Natural killer cell (primary cell): Measurements from ENCODE around the gene COX19. TPM values are rescaled to one million over a fixed set of nuclear protein-coding genes. Genes with fewer than 3 reads are reported as not detected.

Experiments used
- ATAC-seq, 3 donors: fragments of 150-1000 bp in 2 of 3; fragments of 200-7000 bp in 1 of 3; cut with Tn5 transposase; 1 replicate in 1 of 3; 2 replicates in 2 of 3; pipeline ENCODE4 v1.10.0; 2021; ENCODE audit warnings: mild to moderate bottlenecking in 2 of 3, moderate library complexity in 2 of 3
- DNase-seq, 2 donors: peaks; one replicate each; pipeline versions ENCODE4 v3.0.0 to v3.0.0-alpha.2; 2013 to 2021; ENCODE audit warnings: mixed read lengths in 1 of 2
- H3K27ac ChIP-seq: one replicate; pipeline ENCODE4 v1.5.1; 2013; ENCODE audit warnings: mild to moderate bottlenecking, low read length
- H3K27me3 ChIP-seq: one replicate; pipeline ENCODE4 v1.6.1; 2013; ENCODE audit warnings: low read length; ENCODE audit not compliant: control insufficient read depth, insufficient read depth
- H3K36me3 ChIP-seq: one replicate; pipeline ENCODE4 v1.6.1; 2013; ENCODE audit warnings: low read length; ENCODE audit not compliant: control insufficient read depth, insufficient read depth
- H3K4me1 ChIP-seq: one replicate; pipeline ENCODE4 v1.6.1; 2013; ENCODE audit warnings: low read length; ENCODE audit not compliant: control insufficient read depth, insufficient read depth
- H3K4me3 ChIP-seq: one replicate; pipeline ENCODE4 v1.5.1; 2013; ENCODE audit warnings: low read length
- H3K9me3 ChIP-seq: one replicate; pipeline ENCODE4 v1.6.1; 2013; ENCODE audit warnings: low read length; ENCODE audit not compliant: control insufficient read depth, insufficient read depth
- H3K27ac Mint-ChIP-seq, 2 donors: one replicate each; pipeline ENCODE4 v1.8.0; 2022; ENCODE audit warnings: mild to moderate bottlenecking in 2 of 2, mixed read lengths in 2 of 2, moderate library complexity in 1 of 2
- H3K27me3 Mint-ChIP-seq, 2 donors: one replicate each; pipeline ENCODE4 v1.8.0; 2022; ENCODE audit warnings: low read depth in 2 of 2, mixed read lengths in 2 of 2
- H3K36me3 Mint-ChIP-seq: one replicate; pipeline ENCODE4 v1.8.0; 2022; ENCODE audit warnings: mixed read lengths
- H3K4me1 Mint-ChIP-seq, 2 donors: one replicate each; pipeline ENCODE4 v1.8.0; 2022; ENCODE audit warnings: mixed read lengths in 2 of 2
- H3K4me3 Mint-ChIP-seq: one replicate; pipeline ENCODE4 v1.8.0; 2022; ENCODE audit warnings: mild to moderate bottlenecking, moderate library complexity, mixed read lengths
- H3K9me3 Mint-ChIP-seq, 2 donors: one replicate each; pipeline ENCODE4 v1.8.0; 2022; ENCODE audit warnings: mixed read lengths in 2 of 2
- CTCF ChIP-seq: fragments of 200-600 bp; IDR thresholded peaks from one replicate; pipeline ENCODE4 v1.8.0; 2022; ENCODE audit warnings: antibody characterized with exemption
- WGBS: methylation state at CpG from one replicate; pipeline ENCODE4 v1.1.7; 2013; ENCODE audit warnings: missing lambda C conversion rate; ENCODE audit not compliant: insufficient coverage; 5-methylcytosine and 5-hydroxymethylcytosine counted together
- intact Hi-C: fragments of 100-400 bp; cut with micrococcal nuclease; formaldehyde crosslinking; loops from one replicate; pipeline ENCODE4 v1.14.2; 2022
- total RNA-seq, 4 donors: library from RNA; stranded (reverse); fragments of 120-200 nt in 1 of 4; gene quantifications; one replicate each; pipeline versions ENCODE4 v1.2.3 to v1.2.4, GENCODE V29; 2013 to 2022

COX19 gene, protein sequence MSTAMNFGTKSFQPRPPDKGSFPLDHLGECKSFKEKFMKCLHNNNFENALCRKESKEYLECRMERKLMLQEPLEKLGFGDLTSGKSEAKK
- 10 to 100 TPM; 33.6 to 38.3 (median 33.6) TPM for total RNA-seq
- 24.1 TPM for total RNA-seq (2013)

DNA sequence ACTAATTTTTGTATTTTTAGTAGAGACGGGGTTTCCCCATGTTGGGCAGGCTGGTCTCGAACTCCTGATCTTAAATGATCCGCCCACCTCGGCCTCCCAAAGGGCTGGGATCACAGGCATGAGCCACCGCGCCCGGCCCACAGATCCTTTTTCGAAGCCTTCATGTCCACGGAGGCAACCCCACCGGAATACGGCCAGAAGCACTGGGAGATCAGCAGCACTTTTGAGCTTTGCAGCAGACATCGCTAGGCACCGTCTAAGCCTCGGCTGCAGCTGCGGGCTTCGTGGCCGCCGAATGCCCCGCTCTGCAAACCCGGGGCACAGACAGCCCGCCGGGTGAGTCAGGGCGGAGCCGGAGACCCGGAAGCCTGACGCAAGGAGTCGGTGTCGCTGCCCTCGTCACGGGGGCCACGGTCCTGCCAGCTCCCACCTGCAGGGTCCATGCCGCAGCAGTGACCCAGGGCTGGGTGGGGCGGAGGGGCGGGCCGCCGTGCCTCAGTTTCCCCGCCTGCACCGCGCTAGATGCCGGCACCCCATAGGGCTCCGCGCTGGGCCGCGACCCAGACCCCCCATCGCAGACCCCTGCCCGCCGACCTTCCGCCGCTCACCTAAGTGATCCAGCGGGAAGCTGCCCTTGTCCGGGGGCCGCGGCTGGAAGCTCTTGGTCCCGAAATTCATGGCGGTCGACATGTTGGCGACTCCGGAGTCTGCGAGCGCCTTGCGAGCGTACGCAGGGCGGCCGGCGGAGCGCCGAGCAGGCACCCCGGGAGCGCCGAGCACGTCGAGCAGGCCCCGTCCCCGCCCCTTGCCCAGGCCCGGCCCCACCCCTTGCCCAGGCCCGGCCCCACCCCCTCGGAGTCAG lies at the start of gene COX19:
COX19 (minus strand) TSS at position 730 of the 862 bp plus-strand sequence; CDS start at position 690, 40 bp downstream.
- peak; percentile 86 to 95 for DNase-seq
- H3K4me1 Mint-ChIP-seq: peaks cover 17 to 21% of the 10 kb centered on the region in 2 donors
- no peak for TF ChIP-seq CTCF
- H3K4me1 ChIP-seq: peaks cover 27% of the 10 kb centered on the region
- peak within 1 kb of the TSS; percentile 80 for H3K4me3 ChIP-seq
- H3K4me3 Mint-ChIP-seq: peak within 1 kb of the TSS; percentile 90
- under 1% methylated on average over 78 of the region's 78 CpGs for WGBS
- peak within 1 kb of the TSS; percentile 95 for H3K27ac ChIP-seq
- no peaks in the 10 kb centered on the region for H3K9me3 ChIP-seq
- H3K27me3 ChIP-seq: no peaks in the 10 kb centered on the region
- peak within 1 kb of the TSS; percentile 89 to 93 for H3K27ac Mint-ChIP-seq
- intact Hi-C loops: no loop called here
- no peaks in the 10 kb centered on the region for H3K27me3 Mint-ChIP-seq
- H3K9me3 Mint-ChIP-seq: no peaks in the 10 kb centered on the region
- no peaks in the 10 kb centered on the region for H3K36me3 Mint-ChIP-seq
- peak; percentile 87 to 98 (median 89) for ATAC-seq
- peaks cover 21% of the 10 kb centered on the region for H3K36me3 ChIP-seq

- Mint-ChIP-seq H3K36me3 (no peaks in the 10 kb centered on the region), H3K4me1 (peaks cover 15 to 33% of the 10 kb centered on the region in 2 donors), H3K27ac (no peak overlapping the region), H3K27me3 (no peaks in the 10 kb centered on the region), H3K9me3 (no peaks in the 10 kb centered on the region), H3K4me3 (peak overlapping the region; percentile 57)
- Histone ChIP-seq H3K4me3 (no peak overlapping the region), H3K36me3 (peaks cover 2% of the 10 kb centered on the region), H3K27ac (peak overlapping the region; percentile 61), H3K27me3 (no peaks in the 10 kb centered on the region), H3K4me1 (peaks cover 49% of the 10 kb centered on the region), H3K9me3 (peaks cover 15% of the 10 kb centered on the region)
- intact Hi-C loops: no loop called here
- ATAC-seq (no peak), DNase-seq (no peak)
- 62% methylated on average over 15 of the region's 15 CpGs for WGBS
- no peak for TF ChIP-seq CTCF
These were observed 49.0 kb upstream of the COX19 start for GRCh38 chr7:1024331-1024841.

- no peak overlapping the region for H3K4me3 Mint-ChIP-seq
- Histone ChIP-seq H3K9me3 (peaks cover 15% of the 10 kb centered on the region), H3K4me3 (no peak overlapping the region), H3K27ac (peak overlapping the region; percentile 61), H3K36me3 (peaks cover 3% of the 10 kb centered on the region), H3K4me1 (peaks cover 40% of the 10 kb centered on the region), H3K27me3 (no peaks in the 10 kb centered on the region)
- peaks cover 20 to 28% of the 10 kb centered on the region in 2 donors for H3K4me1 Mint-ChIP-seq
- 86% methylated on average over 45 of the region's 45 CpGs for WGBS
- intact Hi-C loops: no loop called here
- no peak for ATAC-seq
- no peaks in the 10 kb centered on the region for H3K27me3 Mint-ChIP-seq
- no peaks in the 10 kb centered on the region for H3K9me3 Mint-ChIP-seq
- DNase-seq: no peak
- peak overlapping the region in 1 of 2 donors; percentile 54 for H3K27ac Mint-ChIP-seq
- TF ChIP-seq CTCF: no peak
- no peaks in the 10 kb centered on the region for H3K36me3 Mint-ChIP-seq
These were observed 47.6 kb upstream of the COX19 start for GRCh38 chr7:1022801-1023465.
